HCT116 (cell line): ENCODE results near the gene TLE6. TPM values are rescaled to one million over a fixed set of nuclear protein-coding genes. Genes with fewer than 3 reads are reported as not detected.

Source experiments
- ATAC-seq: fragments of 200-7000 bp; cut with Tn5 transposase; 2 replicates; pipeline ENCODE4 v1.9.1; 2020; ENCODE audit warnings: mild to moderate bottlenecking, moderate library complexity
- BruUV-seq: library from RNA; stranded (reverse); fragments of 400-500 nt; replicated peaks from 2 replicates; lab custom pipeline; 2021; lab: Mats Ljungman, UMichigan
- CTCF ChIA-PET: fragments of 300-600 bp; sonication (Branson Sonifier 250); formaldehyde crosslinking; loops from one replicate; lab custom pipeline; 2021; ENCODE audit warnings: antibody characterized with exemption; lab: Charles Lee
- POLR2A ChIA-PET: fragments of 300-600, 350-600 bp; sonication (Branson Sonifier 250); formaldehyde crosslinking; loops from one replicate; lab custom pipeline; 2021; ENCODE audit warnings: antibody characterized with exemption; lab: Charles Lee
- RAD21 ChIA-PET, 2 experiments: fragments of 300-600 bp; sonication (Branson Sonifier 250); formaldehyde crosslinking; loops; one replicate each; lab custom pipeline; 2023; ENCODE audit warnings: low total read pairs in 2 of 2; ENCODE audit not compliant: uncharacterized antibody in 2 of 2, unreplicated experiment in 2 of 2, low non-redundant PET in 1 of 2; lab: Charles Lee
- DNase-seq: peaks from one replicate; pipeline ENCODE4 v3.0.0-alpha.2; 2010; ENCODE audit warnings: low read depth, low spot score
- H2AFZ ChIP-seq: fragments of 200-600 bp; shearing (Covaris generic), sonication (generic); 2 replicates; pipeline ENCODE4 v1.6.1; 2017; ENCODE audit warnings: low read depth, mixed run types, mixed read lengths, antibody characterized with exemption, low read length; ENCODE audit not compliant: poor library complexity, severe bottlenecking
- H3K27ac ChIP-seq: 2 replicates; pipeline ENCODE4 v1.5.1; 2012; ENCODE audit warnings: low read depth, low read length
- H3K27me3 ChIP-seq: fragments of 200-600 bp; sonication (generic); 2 replicates; pipeline ENCODE4 v1.6.1; 2016; ENCODE audit warnings: mixed run types, low read length, mixed read lengths; ENCODE audit not compliant: insufficient read depth
- H3K36me3 ChIP-seq, 2 experiments: fragments of 200-500 bp in 1 of 2; fragments of 200-600 bp in 1 of 2; sonication (Bioruptor generic) in 1 of 2; sonication (generic) in 1 of 2; 2 replicates each; pipeline versions ENCODE4 v1.5.1 to v1.6.1; 2014 to 2016; ENCODE audit warnings: low read length in 2 of 2, inconsistent platforms in 1 of 2, mixed read lengths in 1 of 2, mixed run types in 1 of 2; ENCODE audit not compliant: insufficient read depth in 2 of 2, control insufficient read depth in 1 of 2
- H3K4me1 ChIP-seq, 2 experiments: fragments of 200-600 bp in 1 of 2; sonication (generic) in 1 of 2; 2 replicates each; pipeline versions ENCODE4 v1.5.1 to v1.6.1; 2012 to 2017; ENCODE audit warnings: low read length in 2 of 2, inconsistent platforms in 1 of 2, mild to moderate bottlenecking in 1 of 2, mixed read lengths in 1 of 2, mixed run types in 1 of 2, moderate library complexity in 1 of 2; ENCODE audit not compliant: insufficient read depth in 2 of 2, control insufficient read depth in 1 of 2
- H3K4me2 ChIP-seq: fragments of 200-600 bp; sonication (generic); 2 replicates; pipeline ENCODE4 v1.6.1; 2017; ENCODE audit warnings: mixed run types, low read length, mixed read lengths
- H3K4me3 ChIP-seq, 2 experiments: fragments of 200-600 bp in 1 of 2; sonication (generic) in 1 of 2; replicated peaks in 1 of 2; 2 replicates each; pipeline ENCODE4 v1.5.1; 2011 to 2016; ENCODE audit warnings: low read length in 2 of 2, control low read depth in 1 of 2, low read depth in 1 of 2, mild to moderate bottlenecking in 1 of 2, mixed read lengths in 1 of 2, mixed run types in 1 of 2
- H3K79me2 ChIP-seq: fragments of 200-600 bp; sonication (generic); 2 replicates; pipeline ENCODE4 v1.6.1; 2017; ENCODE audit warnings: mild to moderate bottlenecking, mixed run types, low read length, moderate library complexity, mixed read lengths; ENCODE audit not compliant: insufficient read depth
- H3K9ac ChIP-seq: fragments of 200-600 bp; sonication (generic); 2 replicates; pipeline ENCODE4 v1.6.1; 2016; ENCODE audit warnings: low read length, mixed read lengths
- H3K9me2 ChIP-seq: fragments of 200-600 bp; sonication (generic), shearing (Covaris generic); 2 replicates; pipeline ENCODE4 v1.6.1; 2017; ENCODE audit warnings: mixed run types, mild to moderate bottlenecking, moderate library complexity; ENCODE audit not compliant: insufficient read depth
- H3K9me3 ChIP-seq, 2 experiments: fragments of 200-500 bp in 1 of 2; fragments of 200-600 bp in 1 of 2; sonication (Bioruptor generic) in 1 of 2; sonication (generic) in 1 of 2; 2 replicates each; pipeline ENCODE4 v1.6.1; 2014 to 2017; ENCODE audit warnings: low read length in 2 of 2, mixed read lengths in 2 of 2, inconsistent platforms in 1 of 2, low read depth in 1 of 2, mild to moderate bottlenecking in 1 of 2, mixed run types in 1 of 2, moderate library complexity in 1 of 2; ENCODE audit not compliant: control insufficient read depth in 1 of 2, insufficient read depth in 1 of 2
- H4K20me1 ChIP-seq: fragments of 200-600 bp; sonication (generic), shearing (Covaris generic); 2 replicates; pipeline ENCODE4 v1.6.1; 2017; ENCODE audit warnings: mixed run types, mild to moderate bottlenecking, moderate library complexity; ENCODE audit not compliant: insufficient read depth
- CEBPB ChIP-seq: IDR thresholded peaks from 2 replicates; pipeline ENCODE4 v1.6.1; 2012; ENCODE audit warnings: low read depth
- EGR1 ChIP-seq: IDR thresholded peaks from 2 replicates; pipeline ENCODE4 v1.6.1; 2012; ENCODE audit warnings: low read depth
- FOSL1 ChIP-seq: IDR thresholded peaks from 2 replicates; pipeline ENCODE4 v1.6.1; 2012; ENCODE audit warnings: low read depth
- JUND ChIP-seq: IDR thresholded peaks from 2 replicates; pipeline ENCODE4 v1.6.1; 2012
- POLR2A ChIP-seq: IDR thresholded peaks from 2 replicates; pipeline ENCODE4 v1.7.0; 2011; ENCODE audit warnings: borderline replicate concordance; ENCODE audit not compliant: insufficient read depth, insufficient read length; ENCODE audit errors: extremely low read depth
- SP1 ChIP-seq: IDR thresholded peaks from 2 replicates; pipeline ENCODE4 v1.6.1; 2012; ENCODE audit warnings: low read depth
- YY1 ChIP-seq: IDR thresholded peaks from 2 replicates; pipeline ENCODE4 v1.6.1; 2011; ENCODE audit warnings: low read length, low read depth, moderate library complexity, mild to moderate bottlenecking; ENCODE audit not compliant: insufficient replicate concordance; ENCODE audit errors: extremely low read depth
- ZBTB33 ChIP-seq: IDR thresholded peaks from 2 replicates; pipeline ENCODE4 v1.6.1; 2011; ENCODE audit warnings: mild to moderate bottlenecking, low read length, moderate library complexity; ENCODE audit not compliant: insufficient replicate concordance; ENCODE audit errors: extremely low read depth
- ZFX ChIP-seq: fragments of 450-650 bp; IDR thresholded peaks from 2 replicates; pipeline ENCODE4 v1.6.1; 2017
- ZNF274 ChIP-seq: fragments of 200-500 bp; sonication (Bioruptor generic); IDR thresholded peaks from 2 replicates; pipeline ENCODE4 v1.6.1; 2014; ENCODE audit warnings: mild to moderate bottlenecking, low read depth, low read length, inconsistent platforms
- intact Hi-C: fragments of 100-400 bp; cut with micrococcal nuclease; formaldehyde crosslinking; loops from 2 replicates; pipeline ENCODE4 v1.10.0; 2022
- total RNA-seq: library from RNA; stranded (reverse); gene quantifications from one replicate; pipeline ENCODE4 v1.2.1, GENCODE V29; 2021; ENCODE audit not compliant: unreplicated experiment
- TF ChIP-seq, protein P1 (sequence below): IDR thresholded peaks from 2 replicates; pipeline ENCODE4 v1.6.1; 2012; ENCODE audit warnings: low read depth
- TF ChIP-seq, protein P2 (sequence below): IDR thresholded peaks from 2 replicates; pipeline ENCODE4 v1.6.1; 2012

Gene TLE6
- total RNA-seq, 1 experiment from 2014 or later = 10.9 TPM

- POLR2A ChIA-PET = no interaction called here
- Histone ChIP-seq H3K36me3 (no peaks in the 10 kb centered on the region), H2AFZ (no peak overlapping the region), H3K4me3 (no peak overlapping the region), H3K27me3 (no peaks in the 10 kb centered on the region), H3K27ac (no peak overlapping the region), H3K9me2 (no peaks in the 10 kb centered on the region), H3K9me3 (no peaks in the 10 kb centered on the region), H4K20me1 (no peaks in the 10 kb centered on the region), H3K4me1 (peaks cover 13 to 29% of the 10 kb centered on the region in 2 experiments), H3K4me2 (peak overlapping the region; percentile 99; the same call in 1 of the 2 replicates), H3K9ac (no peak overlapping the region), H3K79me2 (no peaks in the 10 kb centered on the region)
- no TSS peak for BruUV-seq
- CTCF ChIA-PET = interaction anchor here (0.7 kb wide), 1 partner anchor 8 kb away, joined by 3 read pairs; no protein-coding TSS in a partner anchor
- RAD21 ChIA-PET = no interaction called here
- ATAC-seq (no peak), DNase-seq (no peak)
- TF ChIP-seq SP1 (no peak), FOSL1 (no peak), ZNF274 (no peak), CEBPB (no peak), POLR2A (no peak), ZBTB33 (no peak), ZFX (no peak), EGR1 (no peak), JUND (no peak), YY1 (no peak)
- TF ChIP-seq, protein P1, sequence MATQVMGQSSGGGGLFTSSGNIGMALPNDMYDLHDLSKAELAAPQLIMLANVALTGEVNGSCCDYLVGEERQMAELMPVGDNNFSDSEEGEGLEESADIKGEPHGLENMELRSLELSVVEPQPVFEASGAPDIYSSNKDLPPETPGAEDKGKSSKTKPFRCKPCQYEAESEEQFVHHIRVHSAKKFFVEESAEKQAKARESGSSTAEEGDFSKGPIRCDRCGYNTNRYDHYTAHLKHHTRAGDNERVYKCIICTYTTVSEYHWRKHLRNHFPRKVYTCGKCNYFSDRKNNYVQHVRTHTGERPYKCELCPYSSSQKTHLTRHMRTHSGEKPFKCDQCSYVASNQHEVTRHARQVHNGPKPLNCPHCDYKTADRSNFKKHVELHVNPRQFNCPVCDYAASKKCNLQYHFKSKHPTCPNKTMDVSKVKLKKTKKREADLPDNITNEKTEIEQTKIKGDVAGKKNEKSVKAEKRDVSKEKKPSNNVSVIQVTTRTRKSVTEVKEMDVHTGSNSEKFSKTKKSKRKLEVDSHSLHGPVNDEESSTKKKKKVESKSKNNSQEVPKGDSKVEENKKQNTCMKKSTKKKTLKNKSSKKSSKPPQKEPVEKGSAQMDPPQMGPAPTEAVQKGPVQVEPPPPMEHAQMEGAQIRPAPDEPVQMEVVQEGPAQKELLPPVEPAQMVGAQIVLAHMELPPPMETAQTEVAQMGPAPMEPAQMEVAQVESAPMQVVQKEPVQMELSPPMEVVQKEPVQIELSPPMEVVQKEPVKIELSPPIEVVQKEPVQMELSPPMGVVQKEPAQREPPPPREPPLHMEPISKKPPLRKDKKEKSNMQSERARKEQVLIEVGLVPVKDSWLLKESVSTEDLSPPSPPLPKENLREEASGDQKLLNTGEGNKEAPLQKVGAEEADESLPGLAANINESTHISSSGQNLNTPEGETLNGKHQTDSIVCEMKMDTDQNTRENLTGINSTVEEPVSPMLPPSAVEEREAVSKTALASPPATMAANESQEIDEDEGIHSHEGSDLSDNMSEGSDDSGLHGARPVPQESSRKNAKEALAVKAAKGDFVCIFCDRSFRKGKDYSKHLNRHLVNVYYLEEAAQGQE = no peak
- TF ChIP-seq, protein P2, sequence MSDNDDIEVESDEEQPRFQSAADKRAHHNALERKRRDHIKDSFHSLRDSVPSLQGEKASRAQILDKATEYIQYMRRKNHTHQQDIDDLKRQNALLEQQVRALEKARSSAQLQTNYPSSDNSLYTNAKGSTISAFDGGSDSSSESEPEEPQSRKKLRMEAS = no peak
- intact Hi-C loops = no loop called here
Measured at GRCh38 chr19:2978772-2979171, 1.4 kb downstream of the TLE6 start.
